Measurements from ENCODE around the gene FBN3. TPM values are rescaled to one million over a fixed set of nuclear protein-coding genes. Genes with fewer than 3 reads are reported as not detected.
"Not testable (repeated sequence)": the region's sequence is repeated elsewhere in the genome, so short reads cannot be mapped to it uniquely, and the experiment has no call there.

The FBN3 gene
- total RNA-seq, 1 donor from 2014 or later = not detected

GRCh38 chr19:8120636-8121480 lies 28.5 kb downstream of the FBN3 start:
- no peak for DNase-seq (ENCODE audit: low spot score)

- no peak for DNase-seq (ENCODE audit: low spot score)
Measured at GRCh38 chr19:8117991-8118390, 31.4 kb downstream of the FBN3 start.

- DNase-seq (ENCODE audit: low spot score) = no peak
Measured at GRCh38 chr19:8116437-8117293, 32.7 kb downstream of the FBN3 start.

- DNase-seq (ENCODE audit: low spot score) = no peak
Measured at GRCh38 chr19:8115805-8116396, 33.5 kb downstream of the FBN3 start.

GRCh38 chr19:8113017-8113416 lies 36.4 kb downstream of the FBN3 start:
- DNase-seq (ENCODE audit: low spot score) = no peak

- no peak for DNase-seq (ENCODE audit: low spot score)
Measured at GRCh38 chr19:8111376-8111775, 38.0 kb downstream of the FBN3 start.

- DNase-seq (ENCODE audit: low spot score) = no peak
Measured at GRCh38 chr19:8110931-8111330, 38.5 kb downstream of the FBN3 start.

GRCh38 chr19:8109890-8110662 lies 39.3 kb downstream of the FBN3 start:
- DNase-seq (ENCODE audit: low spot score) = no peak

- no peak for DNase-seq (ENCODE audit: low spot score)
Measured at GRCh38 chr19:8109455-8109854, 39.9 kb downstream of the FBN3 start.

GRCh38 chr19:8108560-8109445 lies 40.6 kb downstream of the FBN3 start:
- DNase-seq (ENCODE audit: low spot score) = no peak

GRCh38 chr19:8107301-8107903 lies 42.0 kb downstream of the FBN3 start:
- DNase-seq (ENCODE audit: low spot score) = no peak

- no peak for DNase-seq (ENCODE audit: low spot score)
Measured at GRCh38 chr19:8105471-8105870, 43.9 kb downstream of the FBN3 start.

- DNase-seq (ENCODE audit: low spot score) = not testable (repeated sequence)
Measured at GRCh38 chr19:8101910-8102309, 47.5 kb downstream of the FBN3 start.

GRCh38 chr19:8101311-8101710 lies 48.1 kb downstream of the FBN3 start:
- no peak for DNase-seq (ENCODE audit: low spot score)

- no peak for DNase-seq (ENCODE audit: low spot score)
Measured at GRCh38 chr19:8097681-8098567, 51.5 kb downstream of the FBN3 start.

GRCh38 chr19:8097198-8097597 lies 52.2 kb downstream of the FBN3 start:
- no peak for DNase-seq (ENCODE audit: low spot score)

GRCh38 chr19:8096071-8096470 lies 53.3 kb downstream of the FBN3 start:
- DNase-seq (ENCODE audit: low spot score) = no peak

GRCh38 chr19:8095354-8095886 lies 54.0 kb downstream of the FBN3 start:
- no peak for DNase-seq (ENCODE audit: low spot score)

Measured in mesenteric fat pad (tissue), 1 donor.